Left ventricle myocardium inferior (tissue), 1 donor: ENCODE data around the gene ABCB7. TPM values are rescaled to one million over a fixed set of nuclear protein-coding genes. Genes with fewer than 3 reads are reported as not detected.

Source experiments
- DNase-seq: peaks from one replicate; pipeline ENCODE4 v3.0.0-alpha.2; 2020
- H3K27ac ChIP-seq: fragments of 200-600 bp; replicated peaks from 2 replicates; pipeline ENCODE4 v1.8.0; 2021
- H3K27me3 ChIP-seq: fragments of 200-600 bp; 2 replicates; pipeline ENCODE4 v1.8.0; 2021; ENCODE audit warnings: low read depth
- H3K36me3 ChIP-seq: fragments of 200-600 bp; 2 replicates; pipeline ENCODE4 v1.8.0; 2021
- H3K4me1 ChIP-seq: fragments of 200-600 bp; 2 replicates; pipeline ENCODE4 v1.8.0; 2021
- H3K4me3 ChIP-seq: fragments of 200-600 bp; 2 replicates; pipeline ENCODE4 v1.8.0; 2021; ENCODE audit warnings: mild to moderate bottlenecking, moderate library complexity
- H3K9me3 ChIP-seq: fragments of 200-600 bp; replicated peaks from 2 replicates; pipeline ENCODE4 v1.8.0; 2021
- CTCF ChIP-seq: fragments of 200-600 bp; IDR thresholded peaks from 2 replicates; pipeline ENCODE4 v1.8.0; 2021; ENCODE audit warnings: antibody characterized with exemption, mild to moderate bottlenecking, borderline replicate concordance
- intact Hi-C: fragments of 100-400 bp; cut with micrococcal nuclease; formaldehyde crosslinking; loops from one replicate; pipeline ENCODE4 v1.11.0; 2022
- total RNA-seq: library from RNA; stranded (reverse); fragmentation: NEBNext Ultra II Directional; extraction: Animal tissue kit (Norgen Biotek cat#: 25700); gene quantifications from one replicate; pipeline ENCODE4 v1.2.1, GENCODE V29; 2021
- donor health status: DM: no; HTN: yes; CAD: no; lungs with severe emphysema.

ABCB7 gene
- total RNA-seq, 1 donor from 2014 or later, result 37.2 TPM

- Histone ChIP-seq H3K36me3 (peaks cover 8% of the 10 kb centered on the region), H3K27me3 (no peaks in the 10 kb centered on the region), H3K9me3 (no peaks in the 10 kb centered on the region), H3K4me1 (peaks cover 14% of the 10 kb centered on the region), H3K4me3 (no peak overlapping the region), H3K27ac (no peak overlapping the region)
- no peak for DNase-seq
- intact Hi-C loops, result no loop called here
- no peak for TF ChIP-seq CTCF
These were observed 42.4 kb downstream of the ABCB7 start for GRCh38 chrX:75113664-75114063.

- DNase-seq, result no peak
- Histone ChIP-seq H3K36me3 (peaks cover 8% of the 10 kb centered on the region), H3K27ac (peak overlapping the region; percentile 38), H3K27me3 (no peaks in the 10 kb centered on the region), H3K4me3 (no peak overlapping the region), H3K9me3 (no peaks in the 10 kb centered on the region), H3K4me1 (no peaks in the 10 kb centered on the region)
- intact Hi-C loops, result no loop called here
- no peak for TF ChIP-seq CTCF
These were observed 48.1 kb downstream of the ABCB7 start for GRCh38 chrX:75107863-75108509.

GRCh38 chrX:75106772-75107171, 49.3 kb downstream of the ABCB7 start:
- H3K9me3 ChIP-seq, result no peaks in the 10 kb centered on the region
- DNase-seq, result no peak
- no peak for TF ChIP-seq CTCF
- intact Hi-C loops, result no loop called here
- H3K4me1 ChIP-seq, result no peaks in the 10 kb centered on the region
- H3K36me3 ChIP-seq, result peaks cover 8% of the 10 kb centered on the region
- no peaks in the 10 kb centered on the region for H3K27me3 ChIP-seq
- no peak overlapping the region for H3K4me3 ChIP-seq
- no peak overlapping the region for H3K27ac ChIP-seq

GRCh38 chrX:75096331-75096730, 59.8 kb downstream of the ABCB7 start:
- H3K4me1 ChIP-seq, result no peaks in the 10 kb centered on the region
- H3K9me3 ChIP-seq, result no peaks in the 10 kb centered on the region
- TF ChIP-seq CTCF, result no peak
- no peak overlapping the region for H3K27ac ChIP-seq
- no peak overlapping the region for H3K4me3 ChIP-seq
- H3K27me3 ChIP-seq, result no peaks in the 10 kb centered on the region
- H3K36me3 ChIP-seq, result peaks cover 3% of the 10 kb centered on the region
- intact Hi-C loops, result no loop called here
- no peak for DNase-seq

- no peak for TF ChIP-seq CTCF
- Histone ChIP-seq H3K4me3 (no peak overlapping the region), H3K4me1 (peaks cover 21% of the 10 kb centered on the region), H3K27ac (no peak overlapping the region), H3K9me3 (no peaks in the 10 kb centered on the region), H3K27me3 (no peaks in the 10 kb centered on the region), H3K36me3 (no peaks in the 10 kb centered on the region)
- intact Hi-C loops, result no loop called here
- no peak for DNase-seq
These were observed 69.3 kb downstream of the ABCB7 start for GRCh38 chrX:75086731-75087195.
